HFF-Myc (cell line): ENCODE measurements around the gene CPN2.

Experiments
- DNase-seq: peaks from one replicate; pipeline ENCODE4 v3.0.0-alpha.2; 2011; ENCODE audit warnings: low read depth; ENCODE audit errors: extremely low read depth
- H3K4me3 ChIP-seq: replicated peaks from 2 replicates; pipeline ENCODE4 v1.5.1; 2011; ENCODE audit warnings: low read depth, mild to moderate bottlenecking, control low read depth, low read length
- TF ChIP-seq, protein P1 (sequence below): IDR thresholded peaks from 2 replicates; pipeline ENCODE4 v1.5.1; 2012; ENCODE audit warnings: mild to moderate bottlenecking, low read depth, low read length, control low read depth; ENCODE audit errors: missing control alignments

CPN2 gene

DNA sequence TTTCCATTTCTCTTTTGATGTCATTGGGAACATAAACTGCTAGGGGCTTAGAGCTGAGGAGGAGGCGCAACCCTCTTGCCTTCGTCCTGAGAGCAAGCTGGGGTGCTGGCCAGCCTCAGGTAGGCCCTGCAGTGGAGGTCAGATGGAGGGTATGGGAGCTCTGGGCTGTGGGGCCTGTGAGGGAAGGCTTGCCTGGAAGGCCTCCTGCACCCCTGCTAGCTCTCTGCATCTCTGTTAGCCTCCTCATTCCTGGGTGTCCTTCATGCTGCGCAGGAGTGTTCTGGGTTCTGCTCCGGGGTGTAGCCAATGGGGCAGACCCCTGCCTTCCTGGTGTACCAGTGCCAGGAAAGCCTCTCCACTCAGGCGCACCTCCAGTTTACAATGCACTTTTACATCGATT, 36.1 kb upstream of the CPN2 start:
- no peak for DNase-seq
- H3K4me3 ChIP-seq: no peak overlapping the region
- TF ChIP-seq, protein P1, sequence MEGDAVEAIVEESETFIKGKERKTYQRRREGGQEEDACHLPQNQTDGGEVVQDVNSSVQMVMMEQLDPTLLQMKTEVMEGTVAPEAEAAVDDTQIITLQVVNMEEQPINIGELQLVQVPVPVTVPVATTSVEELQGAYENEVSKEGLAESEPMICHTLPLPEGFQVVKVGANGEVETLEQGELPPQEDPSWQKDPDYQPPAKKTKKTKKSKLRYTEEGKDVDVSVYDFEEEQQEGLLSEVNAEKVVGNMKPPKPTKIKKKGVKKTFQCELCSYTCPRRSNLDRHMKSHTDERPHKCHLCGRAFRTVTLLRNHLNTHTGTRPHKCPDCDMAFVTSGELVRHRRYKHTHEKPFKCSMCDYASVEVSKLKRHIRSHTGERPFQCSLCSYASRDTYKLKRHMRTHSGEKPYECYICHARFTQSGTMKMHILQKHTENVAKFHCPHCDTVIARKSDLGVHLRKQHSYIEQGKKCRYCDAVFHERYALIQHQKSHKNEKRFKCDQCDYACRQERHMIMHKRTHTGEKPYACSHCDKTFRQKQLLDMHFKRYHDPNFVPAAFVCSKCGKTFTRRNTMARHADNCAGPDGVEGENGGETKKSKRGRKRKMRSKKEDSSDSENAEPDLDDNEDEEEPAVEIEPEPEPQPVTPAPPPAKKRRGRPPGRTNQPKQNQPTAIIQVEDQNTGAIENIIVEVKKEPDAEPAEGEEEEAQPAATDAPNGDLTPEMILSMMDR: no peak

DNA sequence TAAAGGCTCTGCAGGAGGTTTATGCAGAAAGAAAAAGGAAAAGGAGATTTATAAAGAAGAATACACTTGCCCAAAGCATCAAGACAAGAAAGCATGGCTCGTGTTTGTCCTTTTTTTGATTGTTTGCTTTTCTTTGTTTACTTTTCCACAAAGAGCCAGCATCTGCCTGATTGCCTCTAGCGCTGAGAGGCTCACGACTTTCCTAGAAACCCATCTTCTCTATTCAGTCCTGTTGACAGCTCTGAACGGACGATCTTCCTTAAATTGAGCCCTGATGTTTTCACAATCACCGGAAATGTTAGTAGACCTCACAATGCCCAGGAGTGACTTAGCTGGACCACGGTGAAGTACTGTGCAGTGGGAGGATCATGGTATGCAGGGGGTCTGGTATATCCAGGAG, 35.5 kb upstream of the CPN2 start:
- DNase-seq: no peak
- TF ChIP-seq, protein P1: no peak
- H3K4me3 ChIP-seq: no peak overlapping the region

DNA sequence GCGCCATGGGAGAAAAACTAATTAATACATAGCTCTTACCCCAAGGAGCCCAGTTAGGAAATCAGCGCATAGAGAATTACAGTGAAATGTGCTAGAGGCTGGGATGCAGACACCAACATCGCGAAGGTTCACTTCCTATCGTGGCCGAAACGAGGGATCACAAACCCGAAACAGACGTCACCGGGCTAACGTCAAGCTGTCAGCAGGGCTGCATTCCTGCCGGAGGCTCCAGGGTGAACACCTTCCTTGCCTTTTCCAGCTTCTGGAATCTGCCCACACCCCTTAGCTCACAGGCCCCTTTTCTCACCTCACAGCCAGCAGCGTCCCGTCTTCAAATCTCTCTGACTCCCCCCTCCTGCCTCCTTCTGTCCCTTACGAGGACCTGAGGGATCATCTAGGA, 34.9 kb upstream of the CPN2 start:
- no peak for DNase-seq
- no peak overlapping the region for H3K4me3 ChIP-seq
- TF ChIP-seq, protein P1: no peak

DNA sequence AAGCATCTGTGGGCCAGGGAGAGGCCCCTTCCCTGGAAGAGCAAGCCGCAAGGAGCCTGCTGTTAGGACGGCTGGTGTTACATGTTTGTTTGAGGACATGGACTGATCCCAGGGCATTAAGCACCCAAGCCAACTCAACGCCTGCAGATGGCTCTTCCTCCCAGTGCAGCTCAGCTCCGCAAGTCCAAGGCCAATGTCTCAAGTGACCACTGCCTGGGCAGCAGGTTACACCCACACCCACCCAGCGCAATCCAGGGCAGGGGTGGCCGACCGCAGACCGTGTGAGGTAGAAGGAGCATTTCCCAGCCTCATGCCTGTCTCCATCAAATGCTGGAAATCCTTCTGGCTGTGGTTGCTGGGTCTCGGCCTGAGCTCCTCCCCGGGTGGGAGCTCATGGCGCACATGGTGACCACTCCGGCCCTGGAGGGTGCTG, 33.5 kb upstream of the CPN2 start:
- no peak overlapping the region for H3K4me3 ChIP-seq
- DNase-seq: no peak
- TF ChIP-seq, protein P1: no peak

DNA sequence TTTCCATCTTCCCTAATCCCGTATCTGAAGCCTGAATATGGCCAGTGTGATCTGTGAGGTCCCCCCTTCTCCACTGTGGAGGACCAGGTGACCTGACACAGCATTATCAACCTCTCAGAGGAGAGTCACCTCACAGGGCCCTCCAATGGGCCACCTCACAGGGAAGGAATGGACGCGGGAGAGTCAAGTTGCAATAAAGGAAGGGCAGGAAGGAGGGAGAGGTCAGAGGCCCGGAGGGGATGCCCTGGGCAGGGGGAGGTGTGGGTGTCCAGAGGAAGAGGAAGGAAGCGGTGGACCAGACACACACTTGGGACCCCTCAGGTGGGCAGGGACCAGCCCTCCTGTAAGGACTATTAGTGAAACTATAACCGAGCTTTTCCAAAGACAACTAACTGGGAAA, 33.0 kb upstream of the CPN2 start:
- no peak for DNase-seq
- TF ChIP-seq, protein P1: no peak
- H3K4me3 ChIP-seq: no peak overlapping the region

DNA sequence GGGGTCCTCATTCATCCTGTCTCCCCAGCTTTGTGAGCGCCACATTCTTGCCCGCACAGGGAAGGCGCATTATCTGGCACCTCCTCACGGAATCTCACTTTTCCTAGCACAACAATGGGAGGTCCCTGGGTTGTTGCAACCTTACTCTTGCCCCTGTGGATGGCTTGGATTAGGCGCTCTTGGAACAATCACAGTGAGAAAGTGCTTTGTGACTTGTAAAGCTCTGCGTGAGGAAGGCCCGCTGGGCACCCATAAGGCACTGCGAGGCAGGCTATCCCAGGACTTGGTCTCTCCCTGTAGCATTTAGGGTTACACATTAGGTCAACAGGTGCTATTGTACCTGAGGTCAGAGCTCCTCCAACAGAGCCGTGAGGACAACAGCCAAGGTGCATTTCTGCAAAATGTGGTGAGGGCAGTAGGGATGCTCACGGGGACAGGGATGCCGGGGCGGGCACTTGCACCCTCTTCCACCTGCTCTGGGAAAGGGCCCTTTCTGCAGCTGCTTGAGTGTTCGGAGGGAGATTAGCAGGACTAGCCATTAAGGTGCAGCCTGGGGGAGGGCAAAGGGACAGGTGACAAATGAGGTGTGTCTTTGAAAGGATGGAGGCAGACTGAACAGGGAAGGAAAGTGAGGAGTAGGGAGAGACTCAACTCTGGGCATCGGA, 32.3 kb upstream of the CPN2 start:
- H3K4me3 ChIP-seq: no peak overlapping the region
- DNase-seq: no peak
- TF ChIP-seq, protein P1: no peak

DNA sequence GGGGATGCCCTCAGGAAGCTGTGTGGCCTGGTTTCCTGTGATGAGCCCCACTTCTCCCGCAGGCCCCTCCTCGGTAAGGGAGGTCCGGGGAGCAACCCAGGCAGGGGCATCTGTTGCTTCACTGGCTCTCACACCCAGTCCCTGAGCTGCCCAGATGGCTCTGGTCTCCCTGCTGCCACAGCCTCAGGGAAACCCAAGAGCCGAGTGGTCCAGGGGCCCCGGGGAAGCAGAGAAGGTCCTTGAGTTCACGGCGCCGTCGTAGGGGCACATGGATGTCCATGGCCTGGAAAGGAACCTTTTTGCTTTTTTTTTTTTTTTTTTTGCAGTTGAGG, 31.7 kb upstream of the CPN2 start:
- DNase-seq: no peak

More for the DNA sequence above, 31.7 kb upstream of the CPN2 start:
- TF ChIP-seq, protein P1: no peak
- no peak overlapping the region for H3K4me3 ChIP-seq
